Stimulated activated CD4-positive, alpha-beta T cell treated with anti-CD3 and anti-CD28 coated beads, Interleukin-12 subunit alpha, Interleukin-12 subunit beta, amount 100 ng/mL, for 48 hours (primary cell): ENCODE data around the gene CNP.
A peak's percentile ranks its signal among the peaks of the same experiment; 100 is the strongest.
"Not testable (repeated sequence)": the region's sequence is repeated elsewhere in the genome, so short reads cannot be mapped to it uniquely, and the experiment has no call there.

ENCODE experiments used
- DNase-seq, 3 donors: peaks; one replicate each; pipeline ENCODE4 v3.0.0-alpha.2; 2020; ENCODE audit warnings: low read depth in 2 of 3, low spot score in 1 of 3

The CNP gene

DNA sequence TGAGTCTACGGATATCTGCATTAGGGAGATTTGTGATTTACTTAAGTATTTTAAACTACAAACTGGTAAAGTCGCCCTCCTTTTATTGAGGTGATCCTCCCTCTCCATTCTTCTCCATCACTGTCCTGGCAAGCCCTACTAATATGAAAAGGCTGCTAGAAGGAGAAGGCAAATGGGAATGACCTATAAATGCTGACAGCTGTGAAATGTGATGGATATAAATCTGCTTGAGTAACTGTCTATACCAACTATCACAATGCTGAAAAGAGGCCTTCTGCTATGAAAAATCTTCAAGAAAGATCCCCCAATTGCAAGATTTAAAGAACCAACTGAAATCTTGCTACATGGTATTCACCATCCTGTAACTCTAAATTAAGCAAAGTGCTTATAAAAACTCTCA lies 35.1 kb downstream of the CNP start:
- no peak for DNase-seq

- no peak for DNase-seq
Measured at GRCh38 chr17:42002175-42002791, 35.7 kb downstream of the CNP start.

GRCh38 chr17:42002792-42003301 lies 36.3 kb downstream of the CNP start:
- no peak for DNase-seq

GRCh38 chr17:42005166-42005565 lies 38.6 kb downstream of the CNP start:
- DNase-seq, result no peak

DNA sequence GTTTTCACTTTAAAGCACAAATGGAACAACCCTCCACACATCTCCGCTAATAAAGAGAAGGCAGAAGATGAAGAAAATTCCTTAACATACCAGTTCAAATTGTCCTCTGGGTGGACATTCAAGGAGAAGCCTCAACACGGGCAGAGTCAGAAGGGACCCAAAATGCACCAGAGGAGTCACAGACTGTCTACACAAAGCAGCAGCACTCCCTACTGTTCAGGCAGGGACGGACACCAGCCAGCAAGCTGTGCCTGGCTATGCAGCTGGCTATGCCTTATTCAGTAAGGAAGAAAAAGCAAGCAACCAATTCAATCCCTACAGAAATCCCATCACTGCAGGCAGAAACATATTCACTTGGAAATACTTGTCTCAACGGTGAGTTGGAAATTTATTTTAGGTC lies 42.6 kb downstream of the CNP start:
- no peak for DNase-seq

DNA sequence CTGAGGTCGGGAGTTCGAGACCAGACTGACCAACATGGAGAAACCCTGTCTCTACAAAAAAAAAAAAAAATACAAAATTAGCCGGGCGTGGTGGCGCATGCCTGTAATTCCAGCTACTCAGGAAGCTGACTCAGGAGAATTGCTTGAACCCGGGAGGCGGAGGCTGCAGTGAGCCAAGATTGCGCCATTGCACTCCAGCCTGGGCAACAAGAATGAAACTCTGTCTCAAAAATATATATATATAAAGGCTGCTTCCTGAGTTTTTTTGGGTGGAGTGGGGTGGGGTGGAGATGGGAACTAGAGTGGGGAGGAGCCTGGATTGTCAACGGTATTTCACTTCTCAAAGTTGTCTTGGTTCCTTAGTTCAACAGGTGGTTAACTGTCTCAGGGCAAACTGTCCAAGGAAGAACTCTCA lies 43.7 kb downstream of the CNP start:
- DNase-seq, result not testable (repeated sequence)

GRCh38 chr17:42010898-42011516 lies 44.4 kb downstream of the CNP start:
- no peak for DNase-seq

GRCh38 chr17:42012363-42012762 lies 45.8 kb downstream of the CNP start:
- not testable (repeated sequence) for DNase-seq

DNA sequence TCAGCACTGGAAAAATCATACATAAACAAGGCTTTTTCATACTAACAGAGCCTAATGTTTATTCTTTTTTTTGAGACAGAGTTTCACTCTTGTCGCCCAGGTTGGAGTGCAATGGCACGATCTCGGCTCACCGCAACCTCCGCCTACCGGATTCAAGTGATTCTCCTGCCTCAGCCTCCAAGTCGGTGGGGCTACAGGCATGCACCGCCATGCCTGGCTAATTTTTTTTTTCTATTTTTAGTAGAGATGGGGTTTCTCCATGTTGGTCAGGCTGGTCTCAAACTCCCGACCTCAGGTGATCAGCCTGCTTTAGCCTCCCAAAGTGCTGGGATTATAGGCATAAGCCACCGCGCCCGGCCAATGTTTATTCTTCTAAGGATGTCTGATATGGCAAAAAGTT lies 47.1 kb downstream of the CNP start:
- not testable (repeated sequence) for DNase-seq

GRCh38 chr17:42016411-42016831 lies 49.8 kb downstream of the CNP start:
- DNase-seq, result no peak

- peak; percentile 83 to 90 (median 84) for DNase-seq
Measured at GRCh38 chr17:42016941-42017865, 50.6 kb downstream of the CNP start, which contains the start of gene DNAJC7. DNAJC7 (minus strand) TSS chr17:42017439; CDS start chr17:42017416, 23 bp downstream.

- peak in 1 of 3 donors; percentile 15 for DNase-seq
Measured at GRCh38 chr17:42017866-42018200, 51.2 kb downstream of the CNP start.

GRCh38 chr17:42018339-42018738 lies 51.7 kb downstream of the CNP start:
- DNase-seq, result no peak

GRCh38 chr17:42018988-42019387 lies 52.4 kb downstream of the CNP start:
- DNase-seq, result no peak

DNA sequence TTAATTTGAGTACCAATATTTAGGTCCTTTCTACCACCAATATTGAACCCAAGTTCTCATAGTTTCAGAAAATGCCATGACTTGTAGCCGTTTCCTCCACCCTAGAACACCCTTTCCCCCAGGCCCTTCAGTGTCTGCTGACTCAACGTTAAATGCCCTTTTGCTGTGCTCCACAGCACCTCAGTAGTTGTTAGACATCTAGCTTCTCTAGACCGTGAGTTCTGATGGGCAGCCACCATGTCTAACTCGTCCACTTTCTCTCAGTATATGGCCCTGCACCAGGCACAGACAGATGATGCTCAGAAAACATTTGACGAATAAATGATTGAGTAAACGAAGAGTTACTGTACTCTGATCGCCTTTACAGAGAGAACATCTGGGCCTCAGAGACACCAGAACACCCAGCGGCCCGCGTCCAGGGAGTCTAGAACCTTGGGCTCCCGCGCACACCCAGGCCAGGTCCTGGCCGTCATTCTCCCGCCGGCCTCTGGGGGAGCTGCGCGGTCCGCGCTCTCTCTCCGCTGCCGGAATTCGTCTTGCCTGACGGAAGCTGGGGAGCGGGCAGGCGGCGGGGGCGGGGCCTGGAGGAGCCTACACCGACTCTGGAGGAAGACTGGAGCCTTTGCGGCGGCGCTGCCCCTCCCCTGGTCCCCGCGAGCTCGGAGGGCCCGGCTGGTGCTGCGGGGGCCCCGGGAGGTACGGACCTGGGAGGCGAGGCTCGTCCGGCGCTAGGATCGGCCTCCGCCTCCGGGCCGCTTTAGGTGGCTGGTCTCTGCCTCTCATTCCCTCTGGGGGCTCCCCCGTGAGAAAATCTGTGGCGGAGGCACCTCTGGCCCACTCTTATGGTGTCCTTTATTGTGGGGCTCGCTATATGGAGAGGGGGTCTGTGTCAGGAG lies 53.2 kb downstream of the CNP start, which contains the start of gene NKIRAS2:
NKIRAS2 (plus strand) TSS at position 582 of the 896 bp plus-strand sequence. CDS start 1,488 bp downstream, outside the sequence.
- DNase-seq, result peak; percentile 88 to 95 (median 90)

- not testable (repeated sequence) for DNase-seq
Measured at GRCh38 chr17:42020845-42021244, 54.2 kb downstream of the CNP start.

GRCh38 chr17:42023524-42024349 lies 57.1 kb downstream of the CNP start:
- DNase-seq, result no peak

DNA sequence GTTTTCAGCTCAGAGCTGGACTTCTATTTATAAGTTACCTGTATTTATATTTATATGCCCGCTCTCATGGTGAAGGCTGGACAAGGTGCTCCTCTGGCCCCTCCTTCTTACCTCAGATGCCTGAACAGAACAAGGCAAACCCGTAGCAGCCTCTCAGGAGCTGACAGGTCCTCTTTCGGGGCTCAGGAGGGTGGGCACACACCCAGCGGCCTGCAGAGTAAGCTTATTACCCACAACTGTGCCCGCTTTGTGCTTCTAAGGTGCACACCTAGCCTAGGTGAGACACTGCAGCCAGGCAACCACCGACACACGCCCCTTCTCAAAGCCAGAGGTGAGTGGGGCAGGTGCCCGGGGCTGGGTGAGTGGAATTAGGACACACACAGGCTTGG lies 58.6 kb downstream of the CNP start:
- no peak for DNase-seq

DNA sequence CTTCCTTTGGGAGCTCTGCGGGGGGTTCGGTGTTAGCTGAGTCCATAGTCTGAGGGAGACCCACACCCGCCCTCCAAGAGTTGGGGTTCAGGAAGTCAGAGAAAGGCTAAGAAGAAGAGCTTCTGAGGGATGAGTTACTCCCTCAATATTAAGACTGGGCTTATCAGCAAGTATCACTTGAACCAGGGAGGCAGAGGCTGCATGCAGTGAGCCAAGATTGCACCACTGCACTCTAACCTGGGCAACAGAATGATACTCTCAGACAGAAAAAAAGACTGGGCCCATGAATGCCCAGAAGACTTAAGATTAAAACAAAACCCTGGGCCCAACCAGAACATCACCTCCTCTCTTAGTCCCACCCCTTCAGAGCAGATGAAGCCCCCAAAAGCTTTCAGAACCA lies 59.3 kb downstream of the CNP start:
- no peak for DNase-seq
